ENCODE data around the gene CMTM4.

DNA sequence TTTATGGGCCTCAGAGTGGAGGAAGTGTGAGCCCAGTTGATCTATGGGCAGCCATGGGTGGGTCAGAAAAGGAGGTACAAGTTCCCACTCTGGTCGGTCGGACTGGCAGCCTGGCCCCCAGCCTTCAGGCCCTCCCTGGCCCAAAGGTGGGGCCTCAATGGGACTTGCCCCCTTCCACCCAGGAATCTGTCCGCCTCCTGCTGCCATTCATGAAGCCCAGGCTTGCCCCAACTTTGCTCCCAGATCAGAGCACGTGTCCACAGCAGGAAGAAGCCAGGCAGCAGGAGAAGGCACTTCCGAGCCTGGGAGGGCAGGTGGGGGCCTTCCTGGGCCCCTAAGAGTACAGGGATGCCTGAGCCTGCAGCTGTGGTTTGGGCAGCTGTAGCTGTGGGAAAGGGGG is 95.1 kb downstream of the CMTM4 start:
- TF ChIP-seq, protein P1, sequence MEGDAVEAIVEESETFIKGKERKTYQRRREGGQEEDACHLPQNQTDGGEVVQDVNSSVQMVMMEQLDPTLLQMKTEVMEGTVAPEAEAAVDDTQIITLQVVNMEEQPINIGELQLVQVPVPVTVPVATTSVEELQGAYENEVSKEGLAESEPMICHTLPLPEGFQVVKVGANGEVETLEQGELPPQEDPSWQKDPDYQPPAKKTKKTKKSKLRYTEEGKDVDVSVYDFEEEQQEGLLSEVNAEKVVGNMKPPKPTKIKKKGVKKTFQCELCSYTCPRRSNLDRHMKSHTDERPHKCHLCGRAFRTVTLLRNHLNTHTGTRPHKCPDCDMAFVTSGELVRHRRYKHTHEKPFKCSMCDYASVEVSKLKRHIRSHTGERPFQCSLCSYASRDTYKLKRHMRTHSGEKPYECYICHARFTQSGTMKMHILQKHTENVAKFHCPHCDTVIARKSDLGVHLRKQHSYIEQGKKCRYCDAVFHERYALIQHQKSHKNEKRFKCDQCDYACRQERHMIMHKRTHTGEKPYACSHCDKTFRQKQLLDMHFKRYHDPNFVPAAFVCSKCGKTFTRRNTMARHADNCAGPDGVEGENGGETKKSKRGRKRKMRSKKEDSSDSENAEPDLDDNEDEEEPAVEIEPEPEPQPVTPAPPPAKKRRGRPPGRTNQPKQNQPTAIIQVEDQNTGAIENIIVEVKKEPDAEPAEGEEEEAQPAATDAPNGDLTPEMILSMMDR (IDR thresholded peaks at IDR 0.05): no peak
- no peak for TF ChIP-seq POLR2A (IDR thresholded peaks at IDR 0.05)
